Measurements from ENCODE around the gene PGGT1B. TPM values are rescaled to one million over a fixed set of nuclear protein-coding genes. Genes with fewer than 3 reads are reported as not detected.

PGGT1B gene
- total and polyA plus RNA-seq, 2 of the 8 experiments (the other 6 are each of a cell fraction or from before 2014, with no cell fraction given) = 1.9 to 43.1 TPM

- Histone ChIP-seq H3K4me2 (ENCODE audit: insufficient read depth in 1 of 2, low read depth in 2 of 2, low read length in 2 of 2) (no peak overlapping the region), H3K9me3 (ENCODE audit: insufficient read depth in 2 of 2, low read depth in 1 of 2, low read length in 1 of 2) (no peaks in the 10 kb centered on the region), H2AFZ (ENCODE audit: low read length) (no peak overlapping the region), H3K27me3 (replicated peaks in 1 of 4; ENCODE audit: control insufficient read depth in 3 of 4, extremely low read depth in 1 of 4, insufficient read depth in 3 of 4, low read length in 3 of 4) (no peaks in the 10 kb centered on the region), H3K23me2 (ENCODE audit: low read depth, low read length) (no peaks in the 10 kb centered on the region; the same call in 1 of the 2 replicates), H2BK15ac (ENCODE audit: low read length) (no peak overlapping the region), H2BK20ac (ENCODE audit: low read length) (no peak overlapping the region), H3K56ac (replicated peaks; ENCODE audit: insufficient read length, low read depth, low read length) (no peak overlapping the region), H3K4ac (replicated peaks; ENCODE audit: insufficient read length, low read depth, low read length) (no peak overlapping the region), H3K23ac (ENCODE audit: insufficient read length) (no peak overlapping the region), H2AK5ac (ENCODE audit: low read depth, low read length) (no peak overlapping the region), H3K27ac (ENCODE audit: low read depth, low read length) (no peak overlapping the region), H3K18ac (ENCODE audit: extremely low read depth, low read length) (no peak overlapping the region), H4K8ac (ENCODE audit: extremely low read depth, insufficient read depth, low read length) (no peak overlapping the region), H2BK5ac (ENCODE audit: low read depth, low read length) (no peak overlapping the region), H3K4me1 (replicated peaks in 1 of 4; ENCODE audit: control insufficient read depth in 3 of 4, insufficient read depth in 4 of 4, low read length in 3 of 4) (peaks cover 0 to 3% (median 0%) of the 10 kb centered on the region in 4 experiments; a peak in 2 of 7 replicates), H4K20me1 (replicated peaks in 1 of 2; ENCODE audit: control insufficient read depth in 1 of 2, insufficient read depth in 2 of 2, low read length in 2 of 2) (no peaks in the 10 kb centered on the region), H3K79me2 (ENCODE audit: control insufficient read depth in 1 of 2, insufficient read depth in 2 of 2, low read length in 2 of 2) (no peaks in the 10 kb centered on the region), H2BK12ac (ENCODE audit: low read depth, low read length) (no peak overlapping the region), H3K9ac (replicated peaks in 1 of 4; ENCODE audit: extremely low read depth in 1 of 4, low read depth in 3 of 4, low read length in 3 of 4) (no peak overlapping the region), H3K4me3 (ENCODE audit: extremely low read depth in 1 of 4, insufficient read depth in 2 of 4, low read depth in 3 of 4, low read length in 4 of 4) (no peak overlapping the region), H2BK120ac (replicated peaks; ENCODE audit: low read depth, low read length) (no peak overlapping the region), H3K14ac (ENCODE audit: insufficient read length) (no peak overlapping the region), H4K5ac (ENCODE audit: insufficient read length, low read depth, low read length) (no peak overlapping the region), H4K91ac (replicated peaks; ENCODE audit: insufficient read length, low read length) (no peak overlapping the region), H3K36me3 (ENCODE audit: control insufficient read depth in 2 of 4, insufficient read depth in 4 of 4, low read length in 3 of 4) (no peaks in the 10 kb centered on the region), H3K79me1 (ENCODE audit: low read depth, low read length) (no peaks in the 10 kb centered on the region)
- FAIRE-seq (no peak), DNase-seq (ENCODE audit: low read depth in 1 of 2, low spot score in 2 of 2) (no peak)
- POLR2A ChIA-PET (ENCODE audit: partially characterized antibody) = interaction anchor here (1.2 kb wide), 1 partner anchor 10 kb away, joined by 3 read pairs; no protein-coding TSS in a partner anchor
- 68% methylated on average over 4 of the region's 4 CpGs; no CpG with 5 or more reads in 1 of the 2 experiments for WGBS, 2 experiments (ENCODE audit: extremely low coverage in 1 of 2, insufficient coverage in 1 of 2, insufficient read length in 1 of 2, insufficient replicate concordance in 2 of 2, low coverage in 1 of 2, low lambda C conversion rate in 2 of 2, missing lambda C conversion rate in 1 of 2)
- CTCF ChIA-PET (ENCODE audit: partially characterized antibody) = interaction anchor here (1.7 to 2.2 kb wide), 2 partner anchors 11 to 93 kb away, joined by 6 to 11 read pairs; no protein-coding TSS in a partner anchor
- no peak for TF ChIP-seq SP1 (IDR thresholded peaks at IDR 0.05; ENCODE audit: low read depth, low read length)
Observed at GRCh38 chr5:115190388-115190787, 72.3 kb downstream of the PGGT1B start.

All from H1 (cell line).